ENCODE results near the gene DPYSL5.

DNA sequence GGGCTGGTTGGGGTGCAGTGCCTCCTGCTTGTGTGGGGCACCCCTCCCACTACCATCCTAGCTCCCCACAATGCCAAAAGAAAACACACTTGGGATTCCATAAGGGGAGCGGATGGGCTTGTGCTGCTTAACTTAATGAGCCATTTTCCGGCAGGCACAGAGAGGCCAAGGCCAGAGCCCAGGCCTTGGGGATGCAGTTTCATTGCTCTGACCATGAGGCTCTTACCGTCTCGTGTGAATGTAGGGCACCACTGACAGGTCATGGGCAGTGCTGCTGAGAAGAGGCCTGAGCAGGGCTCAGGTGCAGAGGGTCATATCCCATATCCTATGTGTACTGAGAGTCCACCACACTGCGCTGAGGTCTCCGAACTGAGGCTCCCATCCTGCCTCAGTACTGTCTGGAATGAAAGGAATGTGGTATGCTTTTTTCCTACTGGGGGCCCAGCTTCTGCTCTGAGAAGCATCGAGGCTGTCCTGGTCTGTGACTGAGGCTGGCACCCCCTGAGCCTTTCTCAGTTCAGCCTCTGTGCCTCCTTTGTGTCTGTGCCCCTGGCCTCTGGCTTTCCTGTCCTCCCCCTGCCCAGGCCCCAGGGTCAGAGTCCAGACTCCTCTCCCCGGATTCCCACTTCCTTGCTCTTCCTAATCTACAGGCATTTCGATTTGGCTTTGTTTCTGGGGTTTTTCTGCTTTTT, 77.3 kb downstream of the DPYSL5 start:
- TF ChIP-seq NFRKB (IDR thresholded peaks at IDR 0.05) = no peak
- TF ChIP-seq SUZ12 (IDR thresholded peaks at IDR 0.05) = no peak
- TF ChIP-seq HDGF (IDR thresholded peaks at IDR 0.05; ENCODE audit: borderline replicate concordance) = no peak
- TF ChIP-seq, protein P1, sequence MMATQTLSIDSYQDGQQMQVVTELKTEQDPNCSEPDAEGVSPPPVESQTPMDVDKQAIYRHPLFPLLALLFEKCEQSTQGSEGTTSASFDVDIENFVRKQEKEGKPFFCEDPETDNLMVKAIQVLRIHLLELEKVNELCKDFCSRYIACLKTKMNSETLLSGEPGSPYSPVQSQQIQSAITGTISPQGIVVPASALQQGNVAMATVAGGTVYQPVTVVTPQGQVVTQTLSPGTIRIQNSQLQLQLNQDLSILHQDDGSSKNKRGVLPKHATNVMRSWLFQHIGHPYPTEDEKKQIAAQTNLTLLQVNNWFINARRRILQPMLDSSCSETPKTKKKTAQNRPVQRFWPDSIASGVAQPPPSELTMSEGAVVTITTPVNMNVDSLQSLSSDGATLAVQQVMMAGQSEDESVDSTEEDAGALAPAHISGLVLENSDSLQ (IDR thresholded peaks at IDR 0.05) = no peak
- TF ChIP-seq FOXA1 (IDR thresholded peaks at IDR 0.05) = no peak
- TF ChIP-seq ELF4 (IDR thresholded peaks at IDR 0.05) = no peak
- no peak for TF ChIP-seq FOXM1 (IDR thresholded peaks at IDR 0.05; ENCODE audit: borderline replicate concordance)
- no peak for TF ChIP-seq ARNT (IDR thresholded peaks at IDR 0.05)
- TF ChIP-seq TARDBP (IDR thresholded peaks at IDR 0.05) = no peak
- no peak for TF ChIP-seq BHLHE40 (IDR thresholded peaks at IDR 0.05; ENCODE audit: borderline replicate concordance)
- no peak for TF ChIP-seq SP1 (IDR thresholded peaks at IDR 0.05)
- TF ChIP-seq ZNF384 (IDR thresholded peaks at IDR 0.05) = no peak

All from HEK293T (cell line).